Natural killer cell (primary cell): ENCODE measurements around the gene GRM6. TPM values are rescaled to one million over a fixed set of nuclear protein-coding genes. Genes with fewer than 3 reads are reported as not detected.
A peak's percentile ranks its signal among the peaks of the same experiment; 100 is the strongest.

ENCODE experiments used
- ATAC-seq, 3 donors: fragments of 150-1000 bp in 2 of 3; fragments of 200-7000 bp in 1 of 3; cut with Tn5 transposase; 1 replicate in 1 of 3; 2 replicates in 2 of 3; pipeline ENCODE4 v1.10.0; 2021; ENCODE audit warnings: mild to moderate bottlenecking in 2 of 3, moderate library complexity in 2 of 3
- DNase-seq, 2 donors: peaks; one replicate each; pipeline versions ENCODE4 v3.0.0 to v3.0.0-alpha.2; 2013 to 2021; ENCODE audit warnings: mixed read lengths in 1 of 2
- H3K27ac ChIP-seq: one replicate; pipeline ENCODE4 v1.5.1; 2013; ENCODE audit warnings: mild to moderate bottlenecking, low read length
- H3K27me3 ChIP-seq: one replicate; pipeline ENCODE4 v1.6.1; 2013; ENCODE audit warnings: low read length; ENCODE audit not compliant: control insufficient read depth, insufficient read depth
- H3K36me3 ChIP-seq: one replicate; pipeline ENCODE4 v1.6.1; 2013; ENCODE audit warnings: low read length; ENCODE audit not compliant: control insufficient read depth, insufficient read depth
- H3K4me1 ChIP-seq: one replicate; pipeline ENCODE4 v1.6.1; 2013; ENCODE audit warnings: low read length; ENCODE audit not compliant: control insufficient read depth, insufficient read depth
- H3K4me3 ChIP-seq: one replicate; pipeline ENCODE4 v1.5.1; 2013; ENCODE audit warnings: low read length
- H3K9me3 ChIP-seq: one replicate; pipeline ENCODE4 v1.6.1; 2013; ENCODE audit warnings: low read length; ENCODE audit not compliant: control insufficient read depth, insufficient read depth
- H3K27ac Mint-ChIP-seq, 2 donors: one replicate each; pipeline ENCODE4 v1.8.0; 2022; ENCODE audit warnings: mild to moderate bottlenecking in 2 of 2, mixed read lengths in 2 of 2, moderate library complexity in 1 of 2
- H3K27me3 Mint-ChIP-seq, 2 donors: one replicate each; pipeline ENCODE4 v1.8.0; 2022; ENCODE audit warnings: low read depth in 2 of 2, mixed read lengths in 2 of 2
- H3K36me3 Mint-ChIP-seq: one replicate; pipeline ENCODE4 v1.8.0; 2022; ENCODE audit warnings: mixed read lengths
- H3K4me1 Mint-ChIP-seq, 2 donors: one replicate each; pipeline ENCODE4 v1.8.0; 2022; ENCODE audit warnings: mixed read lengths in 2 of 2
- H3K4me3 Mint-ChIP-seq: one replicate; pipeline ENCODE4 v1.8.0; 2022; ENCODE audit warnings: mild to moderate bottlenecking, moderate library complexity, mixed read lengths
- H3K9me3 Mint-ChIP-seq, 2 donors: one replicate each; pipeline ENCODE4 v1.8.0; 2022; ENCODE audit warnings: mixed read lengths in 2 of 2
- WGBS: methylation state at CpG from one replicate; pipeline ENCODE4 v1.1.7; 2013; ENCODE audit warnings: missing lambda C conversion rate; ENCODE audit not compliant: insufficient coverage; 5-methylcytosine and 5-hydroxymethylcytosine counted together
- intact Hi-C: fragments of 100-400 bp; cut with micrococcal nuclease; formaldehyde crosslinking; loops from one replicate; pipeline ENCODE4 v1.14.2; 2022
- total RNA-seq, 4 donors: library from RNA; stranded (reverse); fragments of 120-200 nt in 1 of 4; gene quantifications; one replicate each; pipeline versions ENCODE4 v1.2.3 to v1.2.4, GENCODE V29; 2013 to 2022
- TF ChIP-seq, protein P1 (sequence below): fragments of 200-600 bp; IDR thresholded peaks from one replicate; pipeline ENCODE4 v1.8.0; 2022; ENCODE audit warnings: antibody characterized with exemption

The GRM6 gene
- total RNA-seq, 3 donors from 2014 or later (not counting 1 experiment from before 2014, with no cell fraction given), result not detected

DNA sequence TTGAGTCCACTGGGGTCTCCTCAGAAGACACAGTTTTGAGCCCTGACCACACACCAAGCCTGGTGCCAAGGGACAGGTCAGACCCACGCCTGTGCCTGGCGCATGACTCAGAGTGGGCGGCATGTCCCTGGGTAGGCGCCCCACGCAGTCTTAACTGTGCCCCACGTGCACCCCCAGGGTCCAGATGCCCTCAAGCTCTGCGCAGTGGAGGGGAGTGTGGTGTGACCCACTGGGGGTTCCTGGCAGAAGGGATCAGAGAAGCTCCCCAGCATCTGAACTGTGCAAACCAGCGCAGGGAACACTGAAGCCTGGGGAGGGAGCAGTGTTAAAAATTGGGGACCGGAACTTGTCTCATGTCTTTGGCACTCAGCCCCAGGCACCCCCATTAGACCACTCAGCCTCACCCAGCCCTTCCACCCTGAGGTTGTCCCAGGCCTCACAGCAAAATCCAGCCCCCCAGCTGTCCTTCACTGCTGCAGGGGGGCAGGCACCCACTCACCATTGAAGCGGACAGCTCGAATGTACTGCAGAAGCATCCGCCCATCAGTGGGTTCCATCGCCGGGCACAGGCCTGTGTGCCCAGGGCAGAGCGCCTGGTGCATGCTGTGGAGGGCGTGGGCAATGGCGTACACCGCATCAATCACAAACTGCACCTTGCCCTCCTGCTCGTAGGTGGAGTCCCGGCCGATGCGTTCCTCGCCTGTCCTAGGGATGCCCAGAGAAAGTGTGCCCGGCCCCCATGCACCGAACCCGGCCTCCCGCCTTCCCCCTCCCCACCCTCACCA, 6.5 kb downstream of the GRM6 start:
- Mint-ChIP-seq H3K27me3 (peaks cover 10 to 13% of the 10 kb centered on the region in 2 donors), H3K4me1 (no peaks in the 10 kb centered on the region), H3K9me3 (peaks cover 2% of the 10 kb centered on the region in 2 donors), H3K27ac (no peak overlapping the region), H3K4me3 (no peak overlapping the region), H3K36me3 (no peaks in the 10 kb centered on the region)
- whole genome bisulfite sequencing, result 93% methylated on average over 26 of the region's 27 CpGs
- Histone ChIP-seq H3K27me3 (no peaks in the 10 kb centered on the region), H3K36me3 (no peaks in the 10 kb centered on the region), H3K27ac (no peak overlapping the region), H3K9me3 (peaks cover 20% of the 10 kb centered on the region), H3K4me1 (no peaks in the 10 kb centered on the region), H3K4me3 (no peak overlapping the region)
- ATAC-seq (no peak), DNase-seq (no peak)
- intact Hi-C loops, result no loop called here
- TF ChIP-seq, protein P1, sequence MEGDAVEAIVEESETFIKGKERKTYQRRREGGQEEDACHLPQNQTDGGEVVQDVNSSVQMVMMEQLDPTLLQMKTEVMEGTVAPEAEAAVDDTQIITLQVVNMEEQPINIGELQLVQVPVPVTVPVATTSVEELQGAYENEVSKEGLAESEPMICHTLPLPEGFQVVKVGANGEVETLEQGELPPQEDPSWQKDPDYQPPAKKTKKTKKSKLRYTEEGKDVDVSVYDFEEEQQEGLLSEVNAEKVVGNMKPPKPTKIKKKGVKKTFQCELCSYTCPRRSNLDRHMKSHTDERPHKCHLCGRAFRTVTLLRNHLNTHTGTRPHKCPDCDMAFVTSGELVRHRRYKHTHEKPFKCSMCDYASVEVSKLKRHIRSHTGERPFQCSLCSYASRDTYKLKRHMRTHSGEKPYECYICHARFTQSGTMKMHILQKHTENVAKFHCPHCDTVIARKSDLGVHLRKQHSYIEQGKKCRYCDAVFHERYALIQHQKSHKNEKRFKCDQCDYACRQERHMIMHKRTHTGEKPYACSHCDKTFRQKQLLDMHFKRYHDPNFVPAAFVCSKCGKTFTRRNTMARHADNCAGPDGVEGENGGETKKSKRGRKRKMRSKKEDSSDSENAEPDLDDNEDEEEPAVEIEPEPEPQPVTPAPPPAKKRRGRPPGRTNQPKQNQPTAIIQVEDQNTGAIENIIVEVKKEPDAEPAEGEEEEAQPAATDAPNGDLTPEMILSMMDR, result no peak

- 96% methylated on average over 43 of the region's 43 CpGs for WGBS
- no peak overlapping the region for H3K4me3 Mint-ChIP-seq
- no peak overlapping the region for H3K27ac Mint-ChIP-seq
- H3K27me3 Mint-ChIP-seq, result no peaks in the 10 kb centered on the region
- peak in 1 of 3 donors; percentile 12 for ATAC-seq
- no peak for DNase-seq
- Histone ChIP-seq H3K9me3 (peaks cover 20% of the 10 kb centered on the region), H3K4me3 (no peak overlapping the region), H3K27ac (no peak overlapping the region), H3K36me3 (no peaks in the 10 kb centered on the region), H3K4me1 (no peaks in the 10 kb centered on the region), H3K27me3 (no peaks in the 10 kb centered on the region)
- TF ChIP-seq, protein P1, result no peak
- H3K4me1 Mint-ChIP-seq, result no peaks in the 10 kb centered on the region
- H3K9me3 Mint-ChIP-seq, result peaks cover 2 to 5% of the 10 kb centered on the region in 2 donors
- no peaks in the 10 kb centered on the region for H3K36me3 Mint-ChIP-seq
- intact Hi-C loops, result no loop called here
Observed at GRCh38 chr5:178986326-178986960, 8.7 kb downstream of the GRM6 start.

GRCh38 chr5:178984145-178985072, 10.7 kb downstream of the GRM6 start:
- Histone ChIP-seq H3K27ac (no peak overlapping the region), H3K9me3 (peaks cover 17% of the 10 kb centered on the region), H3K36me3 (no peaks in the 10 kb centered on the region), H3K27me3 (no peaks in the 10 kb centered on the region), H3K4me1 (no peaks in the 10 kb centered on the region), H3K4me3 (no peak overlapping the region)
- TF ChIP-seq, protein P1, result no peak
- no peak for DNase-seq
- WGBS, result 94% methylated on average over 37 of the region's 37 CpGs
- no peaks in the 10 kb centered on the region for H3K36me3 Mint-ChIP-seq
- no peaks in the 10 kb centered on the region for H3K4me1 Mint-ChIP-seq
- H3K27me3 Mint-ChIP-seq, result no peaks in the 10 kb centered on the region
- no peak for ATAC-seq
- H3K9me3 Mint-ChIP-seq, result peaks cover 2 to 5% of the 10 kb centered on the region in 2 donors
- H3K27ac Mint-ChIP-seq, result no peak overlapping the region
- intact Hi-C loops, result no loop called here
- H3K4me3 Mint-ChIP-seq, result no peak overlapping the region
